ENCODE results near the gene C3orf52.

DNA sequence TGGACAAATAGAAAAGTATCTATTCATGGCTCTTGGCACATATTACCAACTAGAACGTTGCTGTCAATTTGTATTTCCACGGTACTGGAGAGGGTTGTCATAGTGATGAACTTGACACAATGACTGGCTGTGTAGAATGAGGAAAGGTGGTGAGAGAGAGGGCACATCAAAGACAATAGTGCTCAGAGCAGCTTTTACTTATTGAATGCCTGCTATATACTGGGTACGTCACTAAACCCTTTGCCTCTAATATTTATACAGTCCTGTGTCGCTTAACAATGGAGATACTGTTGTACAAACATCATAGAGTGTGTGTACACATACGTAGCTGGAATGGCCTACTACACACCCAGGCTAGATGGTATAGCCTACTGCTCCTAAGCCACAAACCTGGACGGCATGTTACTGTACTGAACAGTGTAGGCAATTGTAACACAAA is 43.3 kb upstream of the C3orf52 start:
- TF ChIP-seq, protein P1, sequence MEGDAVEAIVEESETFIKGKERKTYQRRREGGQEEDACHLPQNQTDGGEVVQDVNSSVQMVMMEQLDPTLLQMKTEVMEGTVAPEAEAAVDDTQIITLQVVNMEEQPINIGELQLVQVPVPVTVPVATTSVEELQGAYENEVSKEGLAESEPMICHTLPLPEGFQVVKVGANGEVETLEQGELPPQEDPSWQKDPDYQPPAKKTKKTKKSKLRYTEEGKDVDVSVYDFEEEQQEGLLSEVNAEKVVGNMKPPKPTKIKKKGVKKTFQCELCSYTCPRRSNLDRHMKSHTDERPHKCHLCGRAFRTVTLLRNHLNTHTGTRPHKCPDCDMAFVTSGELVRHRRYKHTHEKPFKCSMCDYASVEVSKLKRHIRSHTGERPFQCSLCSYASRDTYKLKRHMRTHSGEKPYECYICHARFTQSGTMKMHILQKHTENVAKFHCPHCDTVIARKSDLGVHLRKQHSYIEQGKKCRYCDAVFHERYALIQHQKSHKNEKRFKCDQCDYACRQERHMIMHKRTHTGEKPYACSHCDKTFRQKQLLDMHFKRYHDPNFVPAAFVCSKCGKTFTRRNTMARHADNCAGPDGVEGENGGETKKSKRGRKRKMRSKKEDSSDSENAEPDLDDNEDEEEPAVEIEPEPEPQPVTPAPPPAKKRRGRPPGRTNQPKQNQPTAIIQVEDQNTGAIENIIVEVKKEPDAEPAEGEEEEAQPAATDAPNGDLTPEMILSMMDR (optimal IDR thresholded peaks at IDR 0.05 in 1 of 3, IDR thresholded peaks at IDR 0.05 in 1 of 3, conservative IDR thresholded peaks at IDR 0.05 in 1 of 3; ENCODE audit: extremely low read depth in 1 of 3, insufficient read depth in 2 of 3, low read length in 3 of 3) = no peak
- no peak for TF ChIP-seq EZH2 (IDR thresholded peaks at IDR 0.05; ENCODE audit: low read length)
